Right ventricle myocardium inferior (tissue), 1 donor: Measurements from ENCODE around the gene PDS5A. TPM values are rescaled to one million over a fixed set of nuclear protein-coding genes. Genes with fewer than 3 reads are reported as not detected.
A peak's percentile ranks its signal among the peaks of the same experiment; 100 is the strongest.
"Not testable (repeated sequence)": the region's sequence is repeated elsewhere in the genome, so short reads cannot be mapped to it uniquely, and the experiment has no call there.

Experiments
- ATAC-seq: fragments of 200-7000 bp; cut with Tn5 transposase; one replicate; pipeline ENCODE4 v1.9.1; 2020; ENCODE audit warnings: mild to moderate bottlenecking, moderate library complexity
- DNase-seq: peaks from one replicate; pipeline ENCODE4 v3.0.0; 2021; ENCODE audit errors: missing footprints
- intact Hi-C: fragments of 100-400 bp; cut with DNase I; formaldehyde crosslinking; loops from one replicate; pipeline ENCODE4 v1.11.0; 2022
- total RNA-seq: library from RNA; stranded (reverse); fragmentation: NEBNext Ultra II Directional; extraction: Animal tissue kit (Norgen Biotek cat#: 25700); gene quantifications from one replicate; pipeline ENCODE4 v1.2.1, GENCODE V29; 2021
- donor health status: DM: no; HTN: yes; CAD: no; lungs with severe emphysema.

The PDS5A gene
- total RNA-seq, 1 donor from 2014 or later = 32.6 TPM

DNA sequence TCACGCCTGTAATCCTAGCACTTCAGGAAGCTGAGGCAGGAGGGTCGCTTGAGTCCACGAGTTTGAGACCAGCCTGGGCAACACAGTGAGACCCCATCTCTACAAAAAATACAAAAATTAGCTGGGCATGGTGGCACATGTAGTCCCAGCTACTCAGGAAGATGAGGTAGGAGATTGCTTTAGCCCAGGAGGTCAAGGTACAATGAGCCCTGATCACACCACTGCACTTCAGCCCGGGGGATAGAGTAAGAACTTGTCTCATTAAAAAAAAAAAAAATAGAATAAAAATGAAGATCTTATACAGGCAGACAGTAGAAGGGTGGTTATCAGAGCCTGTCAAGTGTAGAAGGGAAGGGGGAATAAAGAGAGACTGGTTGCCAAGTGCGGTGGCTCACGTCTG, 116.9 kb downstream of the PDS5A start:
- DNase-seq (no peak), ATAC-seq (no peak)
- intact Hi-C loops = no loop called here

DNA sequence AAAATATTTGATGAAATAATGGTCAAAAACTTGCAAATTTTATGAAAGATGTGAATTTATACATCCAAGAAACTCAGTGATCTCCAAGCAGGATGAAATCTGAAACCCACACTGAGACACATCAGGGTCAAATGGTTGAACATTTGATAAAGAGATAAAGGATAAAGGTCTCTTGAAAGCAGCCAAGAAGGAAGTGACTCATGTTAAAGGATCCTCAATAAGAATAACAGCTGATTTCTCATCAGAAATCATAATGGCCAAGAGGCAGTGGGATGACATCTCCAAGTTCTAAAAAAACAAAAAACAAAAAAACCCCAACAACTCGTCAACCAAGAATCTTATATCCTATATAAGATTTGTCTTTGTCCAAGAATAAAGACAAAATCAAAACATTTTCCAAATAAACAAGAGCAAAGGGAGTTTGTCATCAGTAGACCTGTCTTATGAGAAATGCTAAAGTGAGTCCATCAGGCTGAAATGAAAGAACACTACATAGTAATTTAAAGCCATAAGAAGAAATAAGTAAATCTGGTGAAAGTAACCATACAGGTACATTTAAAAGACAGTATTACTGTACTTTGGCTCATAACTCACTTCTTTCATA, 121.7 kb downstream of the PDS5A start:
- DNase-seq (no peak), ATAC-seq (no peak)
- intact Hi-C loops = no loop called here

DNA sequence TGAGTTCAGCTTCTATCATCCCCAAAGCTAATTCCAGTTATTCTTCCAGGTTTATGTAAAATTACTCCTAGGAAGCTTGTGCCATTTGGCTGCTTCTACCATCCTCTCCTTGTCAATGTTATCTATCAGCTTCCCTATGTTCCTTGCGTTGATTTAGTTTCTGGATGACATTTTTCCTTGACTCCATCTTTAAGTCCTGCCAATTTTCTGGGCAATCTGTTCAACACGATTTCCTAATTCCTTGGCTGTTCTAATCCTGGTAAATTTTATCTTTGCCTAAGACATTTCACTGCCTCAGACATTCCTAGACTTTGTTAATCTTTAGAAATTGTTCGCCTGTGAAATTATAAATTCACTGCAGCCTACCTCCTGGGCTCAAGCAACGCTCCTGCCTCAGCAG, 125.1 kb downstream of the PDS5A start:
- intact Hi-C loops = loop anchor here (2.0 kb wide), 1 partner anchor 44 kb away; no protein-coding TSS in a partner anchor
- ATAC-seq (no peak), DNase-seq (no peak)

DNA sequence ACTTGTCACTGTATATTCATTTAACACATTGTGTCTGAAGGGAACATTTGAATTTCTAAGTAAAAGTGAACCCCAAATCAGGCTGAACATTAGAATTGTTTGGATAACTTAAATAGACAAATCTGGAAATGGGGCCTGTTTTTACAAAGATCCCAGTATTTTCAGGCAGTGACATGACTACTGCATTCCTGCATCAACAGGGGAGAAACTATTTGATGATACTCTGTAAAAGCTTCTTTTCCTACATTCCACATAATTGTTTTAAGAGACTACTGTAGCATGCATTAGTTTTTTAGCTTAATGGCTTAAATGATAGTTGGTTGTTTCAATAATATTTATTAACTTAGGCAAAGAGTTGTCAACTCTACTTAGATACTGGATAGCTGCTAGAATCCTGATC, 127.0 kb downstream of the PDS5A start:
- intact Hi-C loops = no loop called here
- no peak for DNase-seq
- no peak for ATAC-seq

DNA sequence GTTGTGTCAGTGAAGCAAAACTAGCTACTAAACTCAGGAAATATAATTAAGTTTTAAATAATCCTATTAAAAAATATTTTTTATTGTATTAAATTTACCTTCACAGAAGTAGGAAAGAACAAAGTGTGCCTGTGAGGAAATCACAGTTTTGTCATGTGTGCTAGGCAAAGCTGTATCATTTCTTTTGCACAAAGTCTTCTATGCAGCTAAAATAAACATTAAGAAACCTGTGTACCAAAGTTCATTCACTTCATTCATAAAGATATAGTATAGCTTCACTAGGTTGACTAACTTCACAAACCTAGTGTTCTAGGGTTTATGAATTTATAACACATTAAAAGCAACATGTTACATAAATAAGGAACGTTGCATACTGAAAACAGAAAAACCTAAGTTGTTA, 131.0 kb downstream of the PDS5A start:
- ATAC-seq = no peak
- intact Hi-C loops = loop anchor here (10.0 kb wide), 1 partner anchor 152 kb away; the partner anchor contains the start of gene UBE2K
- DNase-seq = no peak

DNA sequence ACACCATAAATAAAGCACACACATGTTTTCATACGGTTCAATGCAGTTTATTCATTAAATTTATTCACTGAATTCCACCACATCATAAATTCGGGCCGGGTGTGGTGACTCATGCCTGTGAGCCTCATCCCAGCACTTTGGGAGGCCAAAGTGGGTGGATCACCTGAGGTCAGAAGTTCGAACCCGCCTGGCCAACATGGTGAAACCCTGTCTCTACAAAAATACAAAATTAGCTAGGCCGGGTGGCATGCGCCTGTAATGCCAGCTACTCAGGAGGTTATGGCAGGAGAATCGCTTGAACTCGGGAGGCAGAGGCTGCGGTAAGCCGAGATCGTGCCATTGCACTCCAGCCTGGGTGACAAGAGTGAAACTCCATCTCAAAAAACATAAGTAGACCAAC, 131.6 kb downstream of the PDS5A start:
- ATAC-seq (no peak), DNase-seq (no peak)
- intact Hi-C loops = loop anchor here (10.0 kb wide), 1 partner anchor 151 kb away; the partner anchor contains the start of gene UBE2K

DNA sequence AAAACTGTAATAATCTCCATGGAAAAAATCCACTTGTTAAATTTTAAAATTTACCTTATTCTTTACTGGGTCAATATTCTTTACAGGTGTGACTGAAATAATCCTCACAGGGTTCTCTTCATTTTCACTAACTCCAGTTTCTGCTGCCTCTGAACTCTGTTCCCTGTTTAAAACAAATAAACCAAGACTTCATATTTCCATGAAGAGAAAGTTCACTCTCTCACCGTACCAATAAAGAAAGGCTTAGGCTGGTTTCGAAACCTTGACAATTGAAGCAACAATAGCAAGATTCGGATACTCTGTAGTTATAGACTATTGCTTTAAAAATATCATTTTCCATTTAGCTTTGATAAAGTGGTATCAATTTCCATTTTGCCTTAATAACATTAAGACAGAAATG, 135.8 kb downstream of the PDS5A start:
- DNase-seq (no peak), ATAC-seq (no peak)
- intact Hi-C loops = loop anchor here (10.0 kb wide), 1 partner anchor 147 kb away; the partner anchor contains the start of gene UBE2K

DNA sequence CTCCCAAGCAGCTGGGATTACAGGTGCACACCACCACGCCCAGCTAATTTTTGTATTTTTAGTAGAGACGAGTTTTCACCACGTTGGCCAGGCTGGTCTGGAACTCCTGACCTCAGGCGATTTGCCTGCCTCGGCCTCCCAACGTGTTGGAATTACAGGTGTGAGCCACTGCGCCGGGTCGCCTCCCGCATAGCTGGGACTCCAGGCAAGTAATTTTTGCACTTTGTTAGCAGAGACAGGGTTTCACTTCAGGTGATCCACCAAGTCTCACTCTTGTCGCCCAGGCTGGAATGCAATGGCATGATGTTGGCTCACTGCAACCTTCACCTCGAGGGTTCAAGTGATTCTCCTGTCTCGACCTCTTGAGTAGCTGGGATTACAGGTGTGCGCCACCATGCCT, 137.2 kb downstream of the PDS5A start:
- intact Hi-C loops = loop anchor here (10.0 kb wide), 1 partner anchor 146 kb away; the partner anchor contains the start of gene UBE2K
- ATAC-seq, DNase-seq: not testable (repeated sequence)

DNA sequence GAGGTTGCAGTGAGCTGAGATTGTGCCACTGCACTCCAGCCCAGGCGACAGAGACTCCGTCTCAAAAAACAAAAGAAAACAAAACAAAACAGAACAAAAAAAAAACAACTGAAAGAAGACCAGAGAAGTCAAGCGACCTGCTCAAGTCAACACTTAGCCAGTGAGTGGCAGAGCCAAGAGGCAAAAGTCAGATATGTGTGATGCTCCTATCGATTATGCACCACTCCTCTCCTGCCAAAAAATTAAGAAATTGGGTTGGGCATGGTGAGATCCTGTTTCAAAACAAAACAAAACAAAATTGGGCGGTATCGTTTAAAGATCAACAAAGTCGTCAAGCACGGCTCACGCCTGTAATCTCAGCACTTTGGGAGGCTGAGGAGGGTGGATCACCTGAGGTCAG, 137.7 kb downstream of the PDS5A start:
- ATAC-seq (no peak), DNase-seq (no peak)
- intact Hi-C loops = loop anchor here (10.0 kb wide), 1 partner anchor 145 kb away; the partner anchor contains the start of gene UBE2K

DNA sequence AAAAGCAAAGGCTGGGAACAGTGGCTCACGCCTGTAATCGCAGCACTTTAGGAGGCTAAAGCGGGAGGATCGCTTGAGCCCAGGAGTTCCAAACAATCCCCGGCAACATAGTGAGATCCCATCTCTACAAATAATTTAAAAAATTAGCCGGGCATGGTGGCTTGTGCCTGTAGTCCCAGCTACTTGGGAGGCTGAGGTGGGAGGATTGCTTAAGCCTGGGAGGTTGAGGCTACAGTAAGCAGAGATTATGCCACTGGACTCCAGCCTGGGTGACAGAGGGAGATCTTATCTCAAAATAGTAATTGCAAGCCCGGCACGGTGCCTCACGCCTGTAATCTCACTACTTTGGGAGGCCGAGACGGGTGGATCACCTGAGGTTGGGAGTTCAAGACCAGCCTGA, 139.3 kb downstream of the PDS5A start:
- ATAC-seq, DNase-seq, intact Hi-C loops: not testable (repeated sequence)

DNA sequence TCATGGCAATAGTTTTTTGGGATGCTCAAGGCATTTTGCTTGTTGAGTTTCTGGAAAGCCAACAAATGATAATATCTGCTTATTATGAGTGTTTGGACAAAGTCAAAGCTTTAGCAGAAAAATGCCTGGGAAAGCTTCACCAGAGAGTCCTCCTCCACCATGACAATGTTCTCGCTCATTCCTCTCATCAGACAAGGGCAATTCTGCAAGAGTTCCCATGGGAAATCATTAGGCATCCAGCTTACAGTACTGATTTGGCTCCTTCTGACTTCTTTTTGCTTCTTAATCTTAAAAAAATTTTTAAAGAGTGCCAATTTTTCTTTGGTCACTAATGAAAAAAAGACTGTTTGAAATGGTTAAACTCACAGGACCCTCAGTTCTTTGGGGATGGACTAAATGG, 143.4 kb downstream of the PDS5A start:
- DNase-seq (no peak), ATAC-seq (no peak)

DNA sequence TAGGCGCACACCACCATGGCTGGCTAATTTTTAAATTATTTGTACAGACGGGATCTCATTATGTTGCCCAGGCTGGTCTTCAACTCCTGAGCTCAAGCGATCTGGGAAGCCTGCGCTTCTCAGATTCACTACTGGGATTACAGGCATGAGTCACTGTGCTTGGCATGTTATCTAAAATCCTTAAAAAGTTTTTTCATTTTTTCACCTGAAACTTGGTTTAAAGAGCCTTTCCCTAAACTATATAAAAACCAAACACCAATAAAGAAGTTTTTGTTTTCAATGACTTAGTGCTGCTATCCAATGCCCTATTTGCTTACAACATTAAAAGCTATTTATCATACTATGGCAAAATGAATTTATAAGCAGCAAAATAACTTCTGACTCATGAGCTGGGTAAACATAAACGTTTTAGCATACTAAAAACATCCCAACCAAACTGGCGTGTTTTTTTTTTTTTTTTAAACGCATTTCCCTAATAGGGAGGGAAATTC, 151.9 kb downstream of the PDS5A start:
- intact Hi-C loops = no loop called here
- ATAC-seq (no peak), DNase-seq (no peak)

More for the DNA sequence above, 143.4 kb downstream of the PDS5A start:
- intact Hi-C loops = no loop called here

DNA sequence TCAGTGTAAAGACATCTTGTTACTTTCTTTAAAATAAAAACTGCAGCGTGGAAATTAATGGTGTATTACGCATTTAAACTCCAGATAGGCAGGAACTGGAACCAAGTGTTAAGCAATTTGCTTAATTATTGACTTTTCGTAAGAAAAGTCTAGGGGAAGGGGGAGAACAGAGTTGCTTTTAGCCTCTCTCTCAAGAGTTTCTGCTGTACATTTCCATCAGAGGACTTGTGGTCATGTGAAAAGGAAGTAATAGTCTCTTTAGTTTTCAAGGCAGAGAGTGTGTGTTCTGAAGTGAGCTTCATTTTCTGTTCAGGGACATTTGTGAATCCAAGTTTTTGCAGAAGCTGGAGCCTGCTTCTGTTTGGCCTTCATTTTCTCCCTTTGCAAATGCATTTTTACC, 152.6 kb downstream of the PDS5A start:
- ATAC-seq = no peak
- intact Hi-C loops = no loop called here
- DNase-seq = no peak

DNA sequence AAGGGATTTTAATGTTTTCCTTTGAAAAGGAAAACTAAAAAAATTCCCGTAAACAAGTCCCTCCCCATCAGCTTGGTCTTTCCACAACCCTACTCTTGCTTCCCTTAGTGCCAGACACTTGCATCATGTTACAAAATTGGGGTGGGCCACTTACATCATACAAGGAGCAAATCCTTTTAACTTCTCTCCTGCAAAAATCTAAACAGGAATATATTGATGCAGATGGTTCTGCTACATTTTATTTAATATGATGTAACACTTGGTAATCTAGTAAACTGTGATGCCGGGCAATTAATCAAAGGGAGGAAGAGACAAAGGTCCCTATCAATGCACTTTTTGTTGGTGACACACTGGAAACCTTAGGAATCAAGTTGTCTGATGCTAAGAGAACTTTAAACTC, 154.5 kb downstream of the PDS5A start:
- intact Hi-C loops = no loop called here
- DNase-seq = no peak
- peak; percentile 42 for ATAC-seq

DNA sequence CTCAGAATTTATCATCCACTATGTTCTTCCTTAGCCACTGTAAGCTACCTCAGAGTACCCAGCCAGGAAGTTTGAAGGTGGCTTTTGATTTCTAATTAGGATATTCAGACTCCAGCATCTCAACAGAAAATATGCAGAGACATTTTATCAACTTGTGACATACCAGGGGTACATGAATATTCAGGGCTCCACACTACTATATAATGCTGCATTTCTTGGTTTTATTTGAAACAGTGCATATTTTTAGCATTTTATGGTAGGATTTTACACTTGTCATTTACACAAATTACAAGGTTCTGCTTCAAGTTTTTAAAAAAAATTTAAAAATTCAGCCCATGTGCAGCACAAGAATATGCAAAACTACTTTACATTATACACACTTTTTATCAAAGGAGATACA, 155.0 kb downstream of the PDS5A start:
- intact Hi-C loops = no loop called here
- ATAC-seq = no peak
- no peak for DNase-seq

DNA sequence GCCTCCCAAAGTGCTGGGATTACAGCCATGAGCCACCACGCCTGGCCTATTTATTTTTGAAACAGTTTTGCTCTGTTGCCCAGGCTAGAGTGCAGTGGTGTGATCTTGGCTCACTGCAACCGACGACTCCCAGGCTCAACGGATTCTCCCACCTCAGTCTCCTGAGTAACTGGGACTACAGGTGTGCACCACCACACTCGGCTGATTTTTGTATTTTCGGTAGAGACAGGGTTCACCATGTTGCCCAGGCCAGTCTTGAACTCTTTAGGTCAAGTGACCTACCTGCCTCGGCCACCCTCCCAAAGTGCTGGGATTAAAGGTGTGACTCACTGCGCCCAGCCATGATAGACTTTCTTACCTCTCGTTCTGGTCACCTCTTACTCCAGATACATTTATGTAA, 155.8 kb downstream of the PDS5A start:
- intact Hi-C loops = no loop called here
- no peak for DNase-seq
- no peak for ATAC-seq

DNA sequence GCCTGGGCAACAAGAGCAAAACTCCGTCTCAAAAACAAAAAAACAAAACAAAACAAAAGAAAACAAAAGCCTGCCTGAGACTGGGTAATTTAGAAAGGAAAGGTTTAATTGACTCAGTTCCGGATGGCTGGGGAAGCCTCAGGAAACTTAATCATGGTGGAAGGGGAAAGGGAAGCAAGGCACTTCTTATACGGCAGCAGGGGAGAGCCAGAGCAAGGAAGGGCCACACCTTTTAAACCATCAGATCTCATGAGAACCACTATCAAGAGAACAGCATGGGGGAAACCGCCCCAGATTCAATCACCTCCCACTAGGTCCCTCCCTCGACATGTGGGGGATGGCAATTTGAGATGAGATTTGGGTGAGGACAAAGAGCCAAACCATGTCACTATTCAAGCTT, 157.5 kb downstream of the PDS5A start:
- intact Hi-C loops = no loop called here
- DNase-seq (no peak), ATAC-seq (no peak)

DNA sequence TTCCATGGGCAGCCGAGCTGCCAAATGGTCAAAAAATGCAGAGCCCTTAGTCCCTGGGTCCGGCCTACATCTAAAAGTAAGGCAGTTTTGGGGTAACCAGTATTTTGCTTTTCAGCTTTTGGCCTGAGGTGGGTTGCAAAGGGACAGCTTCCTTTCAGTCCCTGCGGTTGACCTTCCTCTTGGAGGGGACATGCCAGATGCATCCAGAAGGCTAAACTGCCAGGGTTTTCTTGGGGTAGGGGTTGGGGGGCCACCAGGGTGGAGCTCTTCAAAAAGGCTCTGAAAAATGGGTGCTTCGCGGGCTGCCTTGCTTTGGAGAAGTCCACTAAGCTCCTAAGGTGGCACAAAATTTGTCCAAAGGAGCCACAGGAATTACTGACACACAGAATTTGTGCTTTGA, 159.1 kb downstream of the PDS5A start:
- intact Hi-C loops = no loop called here
- ATAC-seq = no peak
- no peak for DNase-seq

DNA sequence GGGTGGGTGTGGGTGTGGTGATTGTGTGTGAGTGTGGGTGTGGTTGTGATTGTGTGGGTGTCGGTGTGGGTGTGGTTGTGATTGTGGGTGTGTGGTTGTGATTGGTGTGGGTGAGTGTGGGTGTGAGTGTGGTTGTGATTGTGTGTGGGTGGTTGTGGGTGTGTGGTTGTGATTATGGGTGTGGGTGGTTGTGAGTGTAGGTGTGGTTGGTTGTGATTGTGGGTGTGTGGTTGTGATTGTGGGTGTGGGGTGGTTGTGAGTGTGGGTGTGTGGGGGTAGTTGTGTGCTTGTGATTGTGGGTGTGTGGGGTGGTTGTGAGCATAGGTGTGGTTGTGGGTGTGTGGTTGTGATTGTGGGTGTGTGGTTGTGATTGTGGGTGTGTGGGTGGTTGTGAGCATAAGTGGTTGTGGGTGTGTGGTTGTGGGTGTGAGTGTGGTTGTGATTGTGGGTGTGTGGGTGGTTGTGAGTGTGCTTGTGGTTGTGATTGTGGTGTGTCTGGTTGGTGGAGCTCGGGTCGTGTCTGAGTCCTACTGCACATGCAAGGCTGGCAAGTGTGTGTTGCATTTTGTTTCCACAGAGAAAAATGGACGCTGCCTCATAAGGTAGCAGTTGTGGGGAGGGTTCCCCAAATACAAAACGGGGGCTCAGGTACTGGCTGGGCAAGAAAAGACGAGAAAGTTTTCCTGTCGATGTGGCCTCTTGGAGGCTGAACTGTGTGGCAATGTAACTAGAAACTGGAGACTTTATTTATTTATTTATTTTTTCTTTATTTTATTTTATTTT, 163.1 kb downstream of the PDS5A start:
- intact Hi-C loops = no loop called here
- DNase-seq (no peak), ATAC-seq (no peak)

DNA sequence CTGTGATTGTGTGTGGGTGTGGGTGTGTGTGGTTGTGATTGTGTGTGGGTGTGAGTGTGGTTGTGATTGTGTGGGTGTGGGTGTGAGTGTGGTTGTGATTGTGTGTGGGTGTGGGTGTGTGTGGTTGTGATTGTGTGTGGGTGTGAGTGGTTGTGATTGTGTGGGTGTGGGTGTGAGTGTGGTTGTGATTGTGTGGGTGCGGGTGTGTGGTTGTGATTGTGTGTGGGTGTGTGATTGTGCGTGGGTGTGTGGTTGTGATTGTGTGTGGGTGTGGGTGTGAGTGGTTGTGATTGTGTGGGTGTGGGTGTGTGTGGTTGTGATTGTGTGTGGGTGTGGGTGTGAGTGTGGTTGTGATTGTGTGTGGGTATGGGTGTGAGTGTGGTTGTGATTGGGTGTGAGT, 163.9 kb downstream of the PDS5A start:
- ATAC-seq, DNase-seq, intact Hi-C loops: not testable (repeated sequence)
